Astrocyte (in vitro differentiated cells and primary cell): Measurements from ENCODE around the gene SOCS2.

ENCODE experiments used
- CTCF ChIP-seq: IDR thresholded peaks from 2 replicates; pipeline ENCODE4 v1.5.1; 2011; ENCODE audit warnings: low read depth, mild to moderate bottlenecking, inconsistent platforms, low read length, moderate library complexity; ENCODE audit not compliant: insufficient read depth
- EZH2 ChIP-seq: IDR thresholded peaks from 2 replicates; pipeline ENCODE4 v1.6.1; 2012; ENCODE audit warnings: mild to moderate bottlenecking, low read length, inconsistent platforms; ENCODE audit not compliant: insufficient read depth

- TF ChIP-seq CTCF, result no peak
- no peak for TF ChIP-seq EZH2
Measured at GRCh38 chr12:93582351-93582750, 9.9 kb downstream of the SOCS2 start.
